Upper lobe of right lung (tissue), 1 donor: ENCODE results near the gene RUNDC1. TPM values are rescaled to one million over a fixed set of nuclear protein-coding genes. Genes with fewer than 3 reads are reported as not detected.
"Not testable (repeated sequence)": the region's sequence is repeated elsewhere in the genome, so short reads cannot be mapped to it uniquely, and the experiment has no call there.

Experiments
- ATAC-seq: fragments of 200-7000 bp; cut with Tn5 transposase; one replicate; pipeline ENCODE4 v1.9.1; 2020; ENCODE audit warnings: mild to moderate bottlenecking, moderate library complexity
- DNase-seq: peaks from one replicate; pipeline ENCODE4 v3.0.0-alpha.2; 2020
- H3K27ac ChIP-seq: fragments of 200-600 bp; one replicate; pipeline ENCODE4 v1.8.0; 2022
- H3K27me3 ChIP-seq: fragments of 200-600 bp; one replicate; pipeline ENCODE4 v1.8.0; 2022; ENCODE audit warnings: mild to moderate bottlenecking
- H3K36me3 ChIP-seq: fragments of 200-600 bp; one replicate; pipeline ENCODE4 v1.8.0; 2022
- H3K4me1 ChIP-seq: fragments of 200-600 bp; one replicate; pipeline ENCODE4 v1.8.0; 2022
- H3K4me3 ChIP-seq: fragments of 200-600 bp; one replicate; pipeline ENCODE4 v1.8.0; 2022; ENCODE audit warnings: mild to moderate bottlenecking
- H3K9me3 ChIP-seq: fragments of 200-600 bp; one replicate; pipeline ENCODE4 v1.8.0; 2022
- CTCF ChIP-seq: fragments of 200-600 bp; IDR thresholded peaks from one replicate; pipeline ENCODE4 v1.8.0; 2022; ENCODE audit warnings: antibody characterized with exemption
- intact Hi-C: fragments of 100-400 bp; cut with DNase I; formaldehyde crosslinking; loops from one replicate; pipeline ENCODE4 v1.11.0; 2022
- total RNA-seq: library from RNA; stranded (reverse); fragmentation: NEBNext Ultra II Directional; extraction: Animal tissue kit (Norgen Biotek cat#: 25700); gene quantifications from one replicate; pipeline ENCODE4 v1.2.1, GENCODE V29; 2021
- donor health status: DM: no; HTN: yes; CAD: no; lungs with severe emphysema.

RUNDC1 gene
- total RNA-seq, 1 donor from 2014 or later, result 14.4 TPM

DNA sequence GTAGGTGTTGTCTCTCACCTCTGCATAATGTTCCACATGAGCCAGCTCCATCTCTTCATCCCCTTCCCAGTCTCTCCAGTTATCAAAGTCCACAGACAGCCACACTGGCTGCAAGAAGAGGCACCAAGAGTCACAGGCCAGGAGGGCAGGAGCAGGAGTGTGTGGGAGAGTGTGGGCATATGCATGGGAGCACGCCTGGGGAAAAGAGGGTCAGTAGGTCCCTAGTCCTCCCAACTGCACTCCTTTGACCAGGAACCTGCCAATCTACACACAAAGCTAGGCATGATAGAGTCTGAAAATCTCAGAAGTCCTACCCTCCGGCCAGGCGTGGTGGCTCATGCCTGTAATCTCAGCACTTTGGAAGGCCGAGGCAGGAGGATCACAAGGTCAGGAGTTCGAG, 8.8 kb upstream of the RUNDC1 start:
- H3K27ac ChIP-seq, result no peak overlapping the region
- TF ChIP-seq CTCF, result no peak
- no peak overlapping the region for H3K4me3 ChIP-seq
- no peaks in the 10 kb centered on the region for H3K27me3 ChIP-seq
- H3K4me1 ChIP-seq, result no peaks in the 10 kb centered on the region
- no peaks in the 10 kb centered on the region for H3K9me3 ChIP-seq
- DNase-seq (no peak), ATAC-seq (no peak)
- H3K36me3 ChIP-seq, result no peaks in the 10 kb centered on the region
- intact Hi-C loops, result no loop called here

DNA sequence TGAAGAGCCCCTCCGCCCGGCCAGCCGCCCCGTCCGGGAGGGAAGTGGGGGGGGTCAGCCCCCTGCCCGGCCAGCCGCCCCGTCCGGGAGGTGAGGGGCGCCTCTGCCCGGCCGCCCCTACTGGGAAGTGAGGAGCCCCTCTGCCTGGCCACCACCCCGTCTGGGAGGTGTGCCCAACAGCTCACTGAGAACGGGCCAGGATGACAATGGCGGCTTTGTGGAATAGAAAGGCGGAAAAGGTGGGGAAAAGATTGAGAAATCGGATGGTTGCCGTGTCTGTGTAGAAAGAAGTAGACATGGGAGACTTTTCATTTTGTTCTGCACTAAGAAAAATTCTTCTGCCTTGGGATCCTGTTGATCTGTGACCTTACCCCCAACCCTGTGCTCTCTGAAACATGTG, 7.0 kb upstream of the RUNDC1 start:
- H3K4me1 ChIP-seq, H3K27me3 ChIP-seq, H3K4me3 ChIP-seq, intact Hi-C loops, ATAC-seq, H3K27ac ChIP-seq, H3K36me3 ChIP-seq, H3K9me3 ChIP-seq, DNase-seq: not testable (repeated sequence)

- DNase-seq (no peak), ATAC-seq (no peak)
- no peak overlapping the region for H3K4me3 ChIP-seq
- H3K9me3 ChIP-seq, result no peaks in the 10 kb centered on the region
- no peak overlapping the region for H3K27ac ChIP-seq
- H3K4me1 ChIP-seq, result peaks cover 8% of the 10 kb centered on the region
- TF ChIP-seq CTCF, result no peak
- H3K36me3 ChIP-seq, result no peaks in the 10 kb centered on the region
- intact Hi-C loops, result no loop called here
- H3K27me3 ChIP-seq, result no peaks in the 10 kb centered on the region
These were observed 5.1 kb upstream of the RUNDC1 start for GRCh38 chr17:42975265-42975664.

DNA sequence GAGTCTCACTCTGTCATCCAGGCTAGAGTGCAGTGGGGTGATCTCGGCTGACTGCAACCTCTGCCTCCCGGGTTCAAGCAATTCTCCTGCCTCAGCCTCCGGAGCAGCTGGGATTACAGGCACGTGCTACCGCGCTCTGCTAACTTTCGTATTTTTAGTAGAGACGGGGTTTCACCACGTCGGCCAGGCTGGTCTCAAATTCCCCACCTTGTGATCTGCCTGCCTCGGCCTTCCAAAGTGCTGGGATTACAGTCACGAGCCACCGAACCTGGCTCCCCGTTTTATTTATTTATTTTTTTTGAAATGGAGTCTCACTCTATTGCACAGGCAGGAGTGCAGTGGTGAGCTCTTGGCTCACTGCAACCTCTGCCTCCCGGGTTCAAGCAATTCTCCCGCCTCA, 4.7 kb upstream of the RUNDC1 start:
- H3K36me3 ChIP-seq, H3K4me1 ChIP-seq, ATAC-seq, H3K27me3 ChIP-seq, DNase-seq, H3K9me3 ChIP-seq, H3K4me3 ChIP-seq, H3K27ac ChIP-seq, intact Hi-C loops: not testable (repeated sequence)

- no peak for TF ChIP-seq CTCF
- H3K27me3 ChIP-seq, result no peaks in the 10 kb centered on the region
- H3K4me1 ChIP-seq, result peaks cover 23% of the 10 kb centered on the region
- no peak for DNase-seq
- peak; percentile 22 for ATAC-seq
- no peaks in the 10 kb centered on the region for H3K9me3 ChIP-seq
- H3K4me3 ChIP-seq, result peak within 1 kb of the TSS; percentile 87
- H3K36me3 ChIP-seq, result no peaks in the 10 kb centered on the region
- peak within 1 kb of the TSS; percentile 83 for H3K27ac ChIP-seq
- intact Hi-C loops, result no loop called here
These were observed 673 bp upstream of the RUNDC1 start, which contains the start of gene PTGES3L for GRCh38 chr17:42979511-42980273. TSS of gene PTGES3L (minus strand) at chr17:42980080. CDS start at chr17:42980053, 27 bp downstream.

DNA sequence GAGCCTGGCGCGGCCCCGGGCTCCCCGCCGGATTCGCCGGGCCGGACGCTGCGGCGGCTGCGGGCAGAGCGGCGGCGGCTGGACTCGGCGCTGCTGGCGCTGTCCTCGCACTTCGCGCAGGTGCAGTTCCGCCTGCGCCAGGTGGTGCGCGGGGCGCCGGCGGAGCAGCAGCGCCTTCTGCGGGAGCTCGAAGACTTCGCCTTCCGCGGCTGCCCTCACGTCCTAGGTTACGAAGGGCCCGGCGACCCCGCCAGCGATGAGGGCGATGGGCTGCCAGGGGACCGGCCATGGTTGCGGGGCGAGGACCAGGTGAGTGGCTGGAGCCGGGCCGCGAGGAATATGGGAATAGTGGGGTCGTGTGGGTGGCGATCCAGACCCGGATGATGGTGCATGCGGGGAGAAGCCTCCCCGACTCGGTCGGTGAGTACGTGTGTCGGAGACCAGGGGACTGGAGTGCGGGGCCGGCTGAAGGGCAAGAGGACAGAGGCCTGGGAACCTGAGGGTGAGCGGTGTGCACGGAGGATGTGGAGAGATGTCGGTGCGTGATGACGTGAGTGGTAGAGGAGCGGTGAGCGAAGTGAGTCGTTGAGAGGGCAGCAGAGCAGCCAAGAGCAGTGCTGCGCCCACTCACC, 517 bp downstream of the RUNDC1 start:
- H3K4me1 ChIP-seq, result peaks cover 23% of the 10 kb centered on the region
- peak overlapping the region; percentile 83 for H3K27ac ChIP-seq
- DNase-seq, result peak; percentile 79
- peaks cover 11% of the 10 kb centered on the region for H3K36me3 ChIP-seq
- peak; percentile 14 for TF ChIP-seq CTCF
- ATAC-seq, result peak; percentile 80
- peak overlapping the region; percentile 87 for H3K4me3 ChIP-seq
- H3K9me3 ChIP-seq, result no peaks in the 10 kb centered on the region
- intact Hi-C loops, result no loop called here
- H3K27me3 ChIP-seq, result no peaks in the 10 kb centered on the region
